IPS-18a (cell line): Measurements from ENCODE around the gene BABAM2.

Experiments used
- H3K27ac ChIP-seq: one replicate; pipeline ENCODE4 v1.5.1; 2013; ENCODE audit warnings: low read length
- H3K27me3 ChIP-seq: one replicate; pipeline ENCODE4 v1.6.1; 2013; ENCODE audit warnings: mild to moderate bottlenecking, low read length; ENCODE audit not compliant: control insufficient read depth, insufficient read depth
- H3K36me3 ChIP-seq: one replicate; pipeline ENCODE4 v1.6.1; 2013; ENCODE audit warnings: low read depth, low read length; ENCODE audit not compliant: control insufficient read depth
- H3K4me1 ChIP-seq: one replicate; pipeline ENCODE4 v1.6.1; 2013; ENCODE audit warnings: low read depth, low read length; ENCODE audit not compliant: control insufficient read depth
- H3K4me3 ChIP-seq: one replicate; pipeline ENCODE4 v1.5.1; 2013; ENCODE audit warnings: low read length
- H3K9ac ChIP-seq: one replicate; pipeline ENCODE4 v1.6.1; 2013; ENCODE audit warnings: mild to moderate bottlenecking, low read length, moderate library complexity
- H3K9me3 ChIP-seq: one replicate; pipeline ENCODE4 v1.6.1; 2013; ENCODE audit warnings: low read depth, low read length; ENCODE audit not compliant: control insufficient read depth

BABAM2 gene

DNA sequence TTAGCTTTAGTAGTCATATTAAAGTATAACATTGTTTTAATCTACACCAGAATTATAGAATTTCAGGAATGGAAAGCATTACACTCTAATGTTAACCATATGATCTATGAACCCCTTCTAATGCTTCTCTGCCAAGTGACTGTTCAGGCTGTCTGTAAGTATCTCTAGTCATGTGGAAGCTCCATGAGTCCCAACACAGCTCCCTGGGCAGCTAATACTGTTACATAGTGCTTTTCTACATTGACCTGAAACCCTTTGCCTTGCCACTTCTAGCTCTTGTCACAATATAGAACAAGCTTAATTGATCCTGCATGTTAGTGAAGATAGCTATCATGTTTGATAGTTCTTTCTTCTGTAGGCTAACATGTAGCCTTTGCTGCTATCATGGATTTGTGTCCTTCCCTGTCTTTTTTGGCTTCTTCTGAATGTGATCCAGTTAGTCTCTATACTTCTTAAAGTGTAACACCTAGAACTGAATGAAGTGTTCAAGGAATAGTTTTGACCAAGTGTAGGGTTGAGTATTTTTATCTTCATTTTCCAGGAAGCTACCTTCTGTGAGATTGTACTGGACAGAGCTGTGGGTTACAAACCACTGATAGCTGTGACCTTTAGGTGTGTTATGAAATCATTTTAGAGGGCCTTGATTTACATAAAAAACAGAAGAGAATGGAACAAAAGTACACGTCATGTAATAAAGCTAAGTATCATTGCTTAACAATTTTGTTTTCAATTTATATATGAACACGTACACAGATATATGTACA is 23.7 kb downstream of the BABAM2 start:
- H3K9ac ChIP-seq, result no peak overlapping the region
- H3K27ac ChIP-seq, result no peak overlapping the region
- H3K4me1 ChIP-seq, result no peaks in the 10 kb centered on the region
- no peaks in the 10 kb centered on the region for H3K27me3 ChIP-seq
- no peak overlapping the region for H3K4me3 ChIP-seq
- H3K36me3 ChIP-seq, result no peaks in the 10 kb centered on the region
- no peaks in the 10 kb centered on the region for H3K9me3 ChIP-seq

DNA sequence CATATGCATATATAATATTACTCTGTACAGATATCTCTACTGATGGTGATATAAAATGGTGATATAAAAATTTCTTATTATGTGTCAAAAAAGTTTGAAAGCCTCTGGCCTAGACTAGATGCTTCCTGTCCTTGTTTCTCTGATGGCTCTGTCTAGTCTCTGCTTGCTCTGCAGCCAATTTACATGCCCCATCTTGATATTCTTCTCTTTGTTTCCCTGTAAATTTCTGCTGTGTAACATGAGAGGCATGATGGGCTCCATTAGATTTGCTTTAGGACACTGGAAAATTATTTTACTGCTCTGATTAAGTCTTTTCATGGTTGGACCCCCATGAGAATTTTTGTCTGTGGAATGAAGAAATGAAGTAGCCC is 24.3 kb downstream of the BABAM2 start:
- H3K27me3 ChIP-seq, result no peaks in the 10 kb centered on the region
- no peaks in the 10 kb centered on the region for H3K9me3 ChIP-seq
- H3K9ac ChIP-seq, result no peak overlapping the region
- H3K4me1 ChIP-seq, result no peaks in the 10 kb centered on the region
- no peak overlapping the region for H3K27ac ChIP-seq
- no peak overlapping the region for H3K4me3 ChIP-seq
- no peaks in the 10 kb centered on the region for H3K36me3 ChIP-seq

- H3K36me3 ChIP-seq, result no peaks in the 10 kb centered on the region
- H3K27me3 ChIP-seq, result no peaks in the 10 kb centered on the region
- no peak overlapping the region for H3K4me3 ChIP-seq
- H3K4me1 ChIP-seq, result no peaks in the 10 kb centered on the region
- no peaks in the 10 kb centered on the region for H3K9me3 ChIP-seq
- no peak overlapping the region for H3K9ac ChIP-seq
- no peak overlapping the region for H3K27ac ChIP-seq
These were observed 24.7 kb downstream of the BABAM2 start for GRCh38 chr2:27915191-27915590.

DNA sequence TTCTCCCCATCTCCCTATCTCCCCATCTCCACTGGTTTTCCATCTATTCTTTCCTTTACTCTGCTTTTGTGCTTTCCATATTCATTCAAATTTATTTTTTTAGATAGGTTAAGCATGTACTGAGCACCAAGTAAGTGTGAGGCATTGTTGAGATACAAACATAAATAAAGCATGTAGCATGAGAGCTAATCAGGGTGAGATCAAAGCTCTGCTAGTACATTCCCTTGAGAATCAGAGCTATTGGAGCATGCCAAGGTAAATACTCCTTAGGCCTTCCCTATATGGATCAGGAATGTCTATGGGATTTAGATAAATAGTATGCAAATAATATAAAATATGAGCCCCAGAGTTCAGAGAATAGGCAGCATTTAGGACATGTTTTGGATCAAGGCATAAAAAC is 25.3 kb downstream of the BABAM2 start:
- Histone ChIP-seq H3K9ac (no peak overlapping the region), H3K4me1 (no peaks in the 10 kb centered on the region), H3K27ac (no peak overlapping the region), H3K9me3 (no peaks in the 10 kb centered on the region), H3K27me3 (no peaks in the 10 kb centered on the region), H3K36me3 (no peaks in the 10 kb centered on the region), H3K4me3 (no peak overlapping the region)

DNA sequence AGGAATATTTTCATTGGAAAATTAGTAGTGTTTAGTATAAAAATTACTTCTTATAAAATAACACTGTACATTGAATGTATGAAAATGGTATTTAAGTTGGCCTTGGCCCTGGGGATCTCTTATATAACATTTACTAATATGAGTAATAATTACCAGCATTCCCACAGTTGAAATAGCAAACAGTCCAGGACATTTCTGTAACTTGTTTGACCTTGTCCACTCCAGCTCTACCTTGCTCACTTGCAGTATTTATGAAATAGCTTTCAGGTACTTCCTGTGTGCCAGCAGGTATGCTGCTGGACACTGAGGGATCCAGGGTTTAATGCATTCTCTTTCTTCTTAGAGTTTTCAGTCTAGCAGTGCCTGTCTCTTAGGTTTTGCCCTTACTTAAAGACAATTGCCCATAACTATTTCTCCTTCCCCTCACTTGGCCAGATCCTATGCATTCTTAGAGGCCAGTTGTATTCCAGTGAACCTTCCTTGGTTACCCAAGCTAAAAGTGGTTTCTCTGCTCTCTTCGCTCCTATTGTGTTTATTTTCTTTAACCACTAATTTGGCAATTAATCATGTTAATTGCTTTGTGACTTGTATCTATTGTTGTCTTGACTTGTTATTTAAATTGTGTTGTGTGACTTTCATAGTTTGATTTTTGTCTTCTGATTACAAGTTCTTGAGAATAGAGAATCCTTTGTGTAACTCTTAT is 25.9 kb downstream of the BABAM2 start:
- no peaks in the 10 kb centered on the region for H3K4me1 ChIP-seq
- H3K27ac ChIP-seq, result no peak overlapping the region

DNA sequence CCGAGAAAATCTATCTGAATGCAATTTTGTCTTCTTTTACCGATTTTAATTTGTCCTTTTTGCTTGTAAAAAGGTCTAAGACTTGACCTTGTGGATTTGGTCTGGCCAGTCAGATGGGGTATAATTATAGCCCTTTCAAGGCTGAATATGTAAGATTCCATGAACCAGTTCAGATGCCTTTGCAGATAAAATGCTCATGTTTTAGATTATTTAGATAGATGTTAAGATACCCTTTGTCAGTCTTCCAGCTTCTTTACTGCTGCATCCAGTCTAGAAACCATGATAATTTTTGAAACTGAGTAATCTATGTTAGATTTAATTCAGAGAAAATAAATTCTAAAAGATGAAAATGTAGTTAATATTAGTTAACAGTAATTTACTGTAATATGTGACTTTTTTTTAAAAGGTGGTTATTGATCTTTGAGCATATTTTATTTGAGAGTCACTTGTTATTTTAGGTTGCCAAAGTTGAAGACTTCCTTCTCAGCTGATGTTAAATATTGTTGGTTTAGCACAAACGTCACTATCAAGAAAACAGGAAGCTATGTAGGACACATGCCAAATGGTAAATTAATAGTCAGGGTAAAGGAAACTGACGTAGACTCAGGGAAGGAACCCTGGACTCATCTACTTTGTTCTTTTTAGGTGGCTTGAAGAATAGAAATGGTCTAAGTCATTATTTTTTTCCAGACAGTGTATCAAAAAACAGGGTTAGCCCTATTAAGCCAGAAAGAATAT is 29.8 kb downstream of the BABAM2 start:
- Histone ChIP-seq H3K27ac (no peak overlapping the region), H3K27me3 (no peaks in the 10 kb centered on the region), H3K4me1 (no peaks in the 10 kb centered on the region), H3K36me3 (no peaks in the 10 kb centered on the region), H3K4me3 (no peak overlapping the region), H3K9me3 (no peaks in the 10 kb centered on the region), H3K9ac (no peak overlapping the region)

More for the DNA sequence above, 25.9 kb downstream of the BABAM2 start:
- no peaks in the 10 kb centered on the region for H3K27me3 ChIP-seq
- no peaks in the 10 kb centered on the region for H3K36me3 ChIP-seq
- H3K9me3 ChIP-seq, result no peaks in the 10 kb centered on the region
- H3K9ac ChIP-seq, result no peak overlapping the region
- H3K4me3 ChIP-seq, result no peak overlapping the region

DNA sequence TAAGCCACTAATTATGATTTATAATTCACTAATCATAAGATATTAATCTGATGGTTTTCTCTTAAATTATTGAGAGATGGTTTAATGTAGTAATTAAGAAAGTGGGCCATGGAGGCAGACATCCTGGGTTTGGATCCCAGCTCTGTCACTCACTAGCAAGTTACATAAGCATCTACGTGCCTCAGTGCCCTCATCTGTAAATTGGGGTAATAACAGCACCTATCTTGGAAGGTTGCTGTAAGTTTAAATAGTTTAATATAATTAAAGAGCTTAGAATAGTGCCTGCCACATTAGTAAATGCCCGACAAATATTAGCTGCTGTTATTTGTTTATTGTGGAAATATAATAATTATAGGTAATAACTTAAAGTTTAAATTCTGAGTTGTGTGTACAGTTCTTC is 30.9 kb downstream of the BABAM2 start:
- no peak overlapping the region for H3K27ac ChIP-seq
- no peaks in the 10 kb centered on the region for H3K36me3 ChIP-seq
- no peaks in the 10 kb centered on the region for H3K9me3 ChIP-seq
- no peak overlapping the region for H3K4me3 ChIP-seq
- no peaks in the 10 kb centered on the region for H3K4me1 ChIP-seq
- no peak overlapping the region for H3K9ac ChIP-seq
- no peaks in the 10 kb centered on the region for H3K27me3 ChIP-seq

DNA sequence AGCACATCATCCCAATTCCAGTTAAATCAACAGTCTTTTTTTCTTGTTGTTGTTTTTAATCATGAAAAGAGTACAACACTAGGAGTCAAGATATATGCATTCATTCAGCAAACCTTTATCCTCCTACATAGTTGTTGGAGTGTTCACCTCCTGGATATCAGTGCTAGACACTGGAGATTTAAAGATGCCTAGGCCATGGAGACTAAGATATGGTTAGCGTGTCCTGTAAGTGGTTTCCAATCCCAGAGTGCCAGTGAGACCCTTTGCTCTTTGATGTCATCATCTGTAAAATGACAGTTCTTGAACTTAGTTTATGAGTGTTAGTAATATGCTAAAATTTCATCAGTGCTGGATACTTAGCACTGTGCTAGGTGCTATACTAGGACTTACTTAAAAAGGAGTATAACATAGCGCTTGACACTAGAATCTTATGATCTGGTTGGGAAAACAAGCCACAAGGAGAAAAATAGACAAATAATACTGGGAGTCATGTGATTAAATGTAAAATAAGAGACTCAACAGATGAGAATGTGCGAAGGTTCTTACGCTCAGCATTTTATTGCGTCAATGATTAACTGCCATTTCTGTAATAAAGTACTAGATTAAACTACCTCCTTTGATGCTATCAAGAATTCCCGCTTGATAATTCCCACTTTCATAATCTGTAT is 31.5 kb downstream of the BABAM2 start:
- Histone ChIP-seq H3K9ac (no peak overlapping the region), H3K27me3 (no peaks in the 10 kb centered on the region), H3K9me3 (no peaks in the 10 kb centered on the region), H3K4me3 (no peak overlapping the region), H3K27ac (no peak overlapping the region), H3K4me1 (no peaks in the 10 kb centered on the region), H3K36me3 (no peaks in the 10 kb centered on the region)

GRCh38 chr2:27922842-27923241 is 32.3 kb downstream of the BABAM2 start:
- Histone ChIP-seq H3K9me3 (no peaks in the 10 kb centered on the region), H3K36me3 (no peaks in the 10 kb centered on the region), H3K4me1 (no peaks in the 10 kb centered on the region), H3K9ac (no peak overlapping the region), H3K27me3 (no peaks in the 10 kb centered on the region), H3K27ac (no peak overlapping the region), H3K4me3 (no peak overlapping the region)

DNA sequence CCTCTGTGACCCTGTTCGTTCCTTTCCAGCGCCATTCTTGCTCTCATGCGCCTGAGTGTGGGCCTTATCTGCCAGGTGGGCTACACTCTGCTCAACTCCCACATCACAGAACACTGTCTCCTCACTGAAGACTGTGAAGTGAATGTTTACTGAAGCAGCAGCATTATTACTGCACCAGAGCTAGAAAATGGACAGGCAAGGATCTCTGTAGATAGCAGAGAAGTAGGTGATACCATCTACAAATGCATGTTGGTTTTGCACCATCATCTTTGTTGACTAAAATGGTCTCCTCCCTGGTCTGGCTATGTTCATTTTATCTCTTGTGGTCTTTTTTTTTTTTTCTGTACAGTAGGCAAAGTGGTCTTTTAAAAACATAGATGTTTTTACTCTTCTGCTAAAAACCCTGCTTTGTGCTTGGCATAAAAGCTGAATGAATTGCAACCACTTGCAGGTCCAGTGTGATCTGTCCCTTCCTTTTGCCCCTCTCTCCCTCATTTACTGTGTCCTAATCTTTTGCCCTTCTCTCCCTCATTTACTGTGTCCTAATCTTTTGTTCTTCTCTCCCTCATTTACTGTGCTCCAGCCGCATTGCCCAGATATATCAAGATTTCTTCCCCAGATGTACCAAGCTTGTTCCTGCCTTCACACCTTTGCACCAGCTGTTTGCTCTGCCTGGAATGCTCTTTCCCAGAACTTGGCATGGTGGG is 35.4 kb downstream of the BABAM2 start:
- Histone ChIP-seq H3K9ac (no peak overlapping the region), H3K4me1 (no peaks in the 10 kb centered on the region), H3K27me3 (no peaks in the 10 kb centered on the region), H3K36me3 (no peaks in the 10 kb centered on the region), H3K4me3 (no peak overlapping the region), H3K27ac (no peak overlapping the region), H3K9me3 (no peaks in the 10 kb centered on the region)

GRCh38 chr2:27929916-27930486 is 39.5 kb downstream of the BABAM2 start:
- Histone ChIP-seq H3K4me3 (no peak overlapping the region), H3K4me1 (no peaks in the 10 kb centered on the region), H3K27me3 (no peaks in the 10 kb centered on the region), H3K9me3 (no peaks in the 10 kb centered on the region), H3K27ac (no peak overlapping the region), H3K9ac (no peak overlapping the region), H3K36me3 (no peaks in the 10 kb centered on the region)
